Lower leg skin (tissue), 3 donors: ENCODE measurements around the gene EXOC8.

Source experiments
- CTCF ChIP-seq, 3 donors: fragments of 450-650 bp; IDR thresholded peaks; one replicate each; pipeline ENCODE4 v1.5.1; 2016; ENCODE audit warnings: antibody characterized with exemption in 3 of 3, mild to moderate bottlenecking in 3 of 3, moderate library complexity in 2 of 3
- POLR2A ChIP-seq, 2 donors: fragments of 450-650 bp; IDR thresholded peaks; one replicate each; pipeline ENCODE4 v1.6.1; 2016 to 2017; ENCODE audit warnings: antibody characterized with exemption in 2 of 2, mild to moderate bottlenecking in 1 of 2, moderate library complexity in 1 of 2

- TF ChIP-seq CTCF (IDR thresholded peaks at IDR 0.05) (no peak), POLR2A (IDR thresholded peaks at IDR 0.05) (no peak)
Observed at GRCh38 chr1:231312432-231312788, 25.2 kb downstream of the EXOC8 start.
